Testis (tissue), 2 donors: Measurements from ENCODE around the gene SHOC1.

Source experiments
- CTCF ChIP-seq, 3 experiments: fragments of 450-650 bp in 2 of 3; fragments of 200-600 bp in 1 of 3; sonication (generic) in 1 of 3; IDR thresholded peaks; one replicate each; pipeline ENCODE4 v1.5.1; 2016 to 2019; ENCODE audit warnings: antibody characterized with exemption in 3 of 3, mild to moderate bottlenecking in 2 of 3, moderate library complexity in 1 of 3
- POLR2A ChIP-seq: fragments of 450-650 bp; IDR thresholded peaks from one replicate; pipeline ENCODE4 v1.6.1; 2017; ENCODE audit warnings: antibody characterized with exemption, mild to moderate bottlenecking, moderate library complexity

DNA sequence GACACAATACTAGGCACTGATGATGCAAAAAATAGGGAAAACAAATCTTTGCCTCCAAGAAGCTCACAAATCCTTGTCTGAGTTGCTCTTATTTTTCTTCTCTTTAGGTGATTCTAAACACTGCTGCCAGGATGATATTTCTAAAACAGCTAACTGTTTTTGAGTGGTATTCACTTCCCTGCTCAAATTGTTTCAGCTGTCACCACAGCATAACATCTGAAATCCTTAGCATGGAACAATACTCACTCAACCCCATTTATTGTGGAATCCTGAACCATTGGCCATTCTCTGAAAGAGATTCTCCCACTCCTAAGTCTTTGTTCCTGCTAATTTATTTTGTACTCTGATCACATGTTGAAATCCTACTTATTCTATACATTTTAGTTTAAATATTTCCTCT is 4.8 kb upstream of the SHOC1 start:
- TF ChIP-seq CTCF (IDR thresholded peaks at IDR 0.05) (no peak), POLR2A (no peak)
